H1 (cell line): ENCODE results near the gene LIN37. TPM values are rescaled to one million over a fixed set of nuclear protein-coding genes. Genes with fewer than 3 reads are reported as not detected.

Experiments
- CTCF ChIA-PET: fragments of 300-600 bp; sonication (Branson Sonifier 250); formaldehyde crosslinking; loops from one replicate; lab custom pipeline; 2021; ENCODE audit not compliant: partially characterized antibody; lab: Charles Lee
- POLR2A ChIA-PET: fragments of 300-600 bp; sonication (Branson Sonifier 250); formaldehyde crosslinking; loops from one replicate; lab custom pipeline; 2021; ENCODE audit warnings: inconsistent platforms; ENCODE audit not compliant: partially characterized antibody; lab: Charles Lee
- DNase-seq, 2 experiments: peaks; one replicate each; pipeline versions ENCODE4 v3.0.0 to v3.0.0-alpha.2; 2010 to 2022; ENCODE audit warnings: low spot score in 2 of 2, low read depth in 1 of 2, mixed read lengths in 1 of 2
- FAIRE-seq: peaks from 2 replicates; lab custom pipeline; 2011; peaks lifted over from hg19 to GRCh38; lab: Jason Lieb, UNC
- H2AFZ ChIP-seq: 2 replicates; pipeline ENCODE4 v1.8.1; 2012; ENCODE audit warnings: low read length, inconsistent platforms
- H2AK5ac ChIP-seq: 2 replicates; pipeline ENCODE4 v1.6.1; 2013; ENCODE audit warnings: low read depth, low read length
- H2BK120ac ChIP-seq: replicated peaks from 2 replicates; pipeline ENCODE3; 2013; ENCODE audit warnings: low read depth, low read length, inconsistent platforms
- H2BK12ac ChIP-seq: 2 replicates; pipeline ENCODE4 v1.6.1; 2013; ENCODE audit warnings: low read depth, low read length
- H2BK15ac ChIP-seq: 2 replicates; pipeline ENCODE4 v1.6.1; 2013; ENCODE audit warnings: low read length
- H2BK20ac ChIP-seq: 2 replicates; pipeline ENCODE4 v1.6.1; 2013; ENCODE audit warnings: low read length
- H2BK5ac ChIP-seq: 2 replicates; pipeline ENCODE4 v1.6.1; 2013; ENCODE audit warnings: low read depth, low read length
- H3K14ac ChIP-seq: 2 replicates; pipeline ENCODE4 v1.6.1; 2013; ENCODE audit warnings: inconsistent platforms; ENCODE audit not compliant: insufficient read length
- H3K18ac ChIP-seq: 2 replicates; pipeline ENCODE4 v1.6.1; 2013; ENCODE audit warnings: low read length; ENCODE audit errors: extremely low read depth
- H3K23ac ChIP-seq: 2 replicates; pipeline ENCODE4 v1.6.1; 2013; ENCODE audit warnings: inconsistent platforms; ENCODE audit not compliant: insufficient read length
- H3K23me2 ChIP-seq: 2 replicates; pipeline ENCODE4 v1.6.1; 2013; ENCODE audit warnings: low read depth, low read length
- H3K27ac ChIP-seq: 2 replicates; pipeline ENCODE4 v1.6.1; 2011; ENCODE audit warnings: low read depth, low read length, inconsistent platforms
- H3K27me3 ChIP-seq, 4 experiments: replicated peaks in 1 of 4; 1 replicate in 1 of 4; 2 replicates in 3 of 4; pipeline versions ENCODE4 v1.6.1 to v1.8.1; 2011 to 2013; ENCODE audit warnings: low read length in 3 of 4, mild to moderate bottlenecking in 3 of 4, inconsistent platforms in 2 of 4, mixed read lengths in 2 of 4, moderate library complexity in 1 of 4; ENCODE audit not compliant: control insufficient read depth in 3 of 4, insufficient read depth in 3 of 4; ENCODE audit errors: extremely low read depth in 1 of 4
- H3K36me3 ChIP-seq, 4 experiments: 2 replicates each; pipeline versions ENCODE4 v1.6.1 to v1.8.1; 2011 to 2013; ENCODE audit warnings: mild to moderate bottlenecking in 4 of 4, low read length in 3 of 4, moderate library complexity in 2 of 4, control low read depth in 1 of 4, inconsistent platforms in 1 of 4; ENCODE audit not compliant: insufficient read depth in 4 of 4, control insufficient read depth in 2 of 4
- H3K4ac ChIP-seq: replicated peaks from 2 replicates; pipeline ENCODE3; 2013; ENCODE audit warnings: low read length, low read depth, mixed read lengths, inconsistent platforms; ENCODE audit not compliant: insufficient read length
- H3K4me1 ChIP-seq, 4 experiments: replicated peaks in 1 of 4; 1 replicate in 1 of 4; 2 replicates in 3 of 4; pipeline versions ENCODE4 v1.6.1 to v1.8.1; 2011 to 2013; ENCODE audit warnings: low read length in 3 of 4, inconsistent platforms in 2 of 4, mixed read lengths in 1 of 4; ENCODE audit not compliant: insufficient read depth in 4 of 4, control insufficient read depth in 3 of 4
- H3K4me2 ChIP-seq, 2 experiments: 2 replicates each; pipeline versions ENCODE4 v1.6.1 to v1.8.1; 2011 to 2013; ENCODE audit warnings: low read depth in 2 of 2, low read length in 2 of 2, control low read depth in 1 of 2, inconsistent platforms in 1 of 2, mild to moderate bottlenecking in 1 of 2; ENCODE audit not compliant: insufficient read depth in 1 of 2
- H3K4me3 ChIP-seq, 4 experiments: fragments of 200-600, 300-600 bp in 1 of 4; sonication (generic), shearing (Covaris generic), sonication (Bioruptor Twin) in 1 of 4; 2 replicates each; pipeline versions ENCODE4 v1.5.1 to v1.8.1; 2011 to 2016; ENCODE audit warnings: low read length in 4 of 4, low read depth in 3 of 4, control low read depth in 2 of 4, inconsistent platforms in 2 of 4, mild to moderate bottlenecking in 2 of 4, mixed read lengths in 1 of 4, moderate library complexity in 1 of 4; ENCODE audit not compliant: insufficient read depth in 2 of 4; ENCODE audit errors: extremely low read depth in 1 of 4
- H3K56ac ChIP-seq: replicated peaks from 2 replicates; pipeline ENCODE3; 2013; ENCODE audit warnings: low read depth, mild to moderate bottlenecking, mixed read lengths, low read length, inconsistent platforms; ENCODE audit not compliant: insufficient read length
- H3K79me1 ChIP-seq: 2 replicates; pipeline ENCODE4 v1.6.1; 2013; ENCODE audit warnings: low read depth, low read length, control low read depth
- H3K79me2 ChIP-seq, 2 experiments: 2 replicates each; pipeline versions ENCODE4 v1.6.1 to v1.8.1; 2012 to 2013; ENCODE audit warnings: low read length in 2 of 2, mild to moderate bottlenecking in 2 of 2, inconsistent platforms in 1 of 2; ENCODE audit not compliant: insufficient read depth in 2 of 2, control insufficient read depth in 1 of 2
- H3K9ac ChIP-seq, 4 experiments: replicated peaks in 1 of 4; 1 replicate in 1 of 4; 2 replicates in 3 of 4; pipeline versions ENCODE4 v1.6.1 to v1.8.1; 2011 to 2013; ENCODE audit warnings: low read depth in 3 of 4, low read length in 3 of 4, control low read depth in 2 of 4, mild to moderate bottlenecking in 2 of 4, moderate library complexity in 2 of 4, inconsistent platforms in 1 of 4; ENCODE audit errors: extremely low read depth in 1 of 4
- H3K9me3 ChIP-seq, 2 experiments: 2 replicates each; pipeline versions ENCODE4 v1.6.1 to v1.8.1; 2012 to 2013; ENCODE audit warnings: mild to moderate bottlenecking in 2 of 2, moderate library complexity in 2 of 2, control low read depth in 1 of 2, inconsistent platforms in 1 of 2, low read depth in 1 of 2, low read length in 1 of 2, mixed read lengths in 1 of 2; ENCODE audit not compliant: insufficient read depth in 2 of 2
- H4K20me1 ChIP-seq, 2 experiments: replicated peaks in 1 of 2; 2 replicates each; pipeline versions ENCODE3 to v1.8.1; 2011 to 2013; ENCODE audit warnings: inconsistent platforms in 2 of 2, low read length in 2 of 2, mild to moderate bottlenecking in 1 of 2; ENCODE audit not compliant: insufficient read depth in 2 of 2, control insufficient read depth in 1 of 2
- H4K5ac ChIP-seq: 2 replicates; pipeline ENCODE4 v1.6.1; 2013; ENCODE audit warnings: low read length, low read depth, mixed read lengths, inconsistent platforms; ENCODE audit not compliant: insufficient read length
- H4K8ac ChIP-seq: 2 replicates; pipeline ENCODE4 v1.8.0; 2013; ENCODE audit warnings: mild to moderate bottlenecking, moderate library complexity, low read length, inconsistent platforms; ENCODE audit not compliant: insufficient read depth; ENCODE audit errors: extremely low read depth
- H4K91ac ChIP-seq: replicated peaks from 2 replicates; pipeline ENCODE3; 2013; ENCODE audit warnings: low read length, mixed read lengths, inconsistent platforms; ENCODE audit not compliant: insufficient read length
- MAFK ChIP-seq: IDR thresholded peaks from 2 replicates; pipeline ENCODE4 v1.6.1; 2012; ENCODE audit warnings: low read depth, mild to moderate bottlenecking, improper control_type of control experiment, low read length
- POLR2AphosphoS5 ChIP-seq: IDR thresholded peaks from 2 replicates; pipeline ENCODE4 v1.6.1; 2011; ENCODE audit warnings: low read depth, low read length
- RAD21 ChIP-seq, 2 experiments: IDR thresholded peaks in 1 of 2; conservative IDR thresholded peaks in 1 of 2; 2 replicates each; pipeline ENCODE4 v1.6.1; 2011; ENCODE audit warnings: low read depth in 2 of 2, low read length in 2 of 2, improper control_type of control experiment in 1 of 2, inconsistent platforms in 1 of 2, mild to moderate bottlenecking in 1 of 2, moderate library complexity in 1 of 2
- TBP ChIP-seq: IDR thresholded peaks from 2 replicates; pipeline ENCODE4 v1.6.1; 2011; ENCODE audit warnings: low read depth, low read length, improper control_type of control experiment
- TCF12 ChIP-seq: IDR thresholded peaks from 2 replicates; pipeline ENCODE4 v1.6.1; 2011; ENCODE audit warnings: low read depth, mild to moderate bottlenecking, low read length
- WGBS, 2 experiments: shearing (Covaris generic) in 1 of 2; methylation state at CpG; one replicate each; pipeline versions ENCODE4 v1.1.6 to v1.1.7; 2013 to 2015; ENCODE audit warnings: low lambda C conversion rate in 2 of 2, mixed read lengths in 2 of 2, inconsistent platforms in 1 of 2, low coverage in 1 of 2, missing lambda C conversion rate in 1 of 2; ENCODE audit not compliant: insufficient replicate concordance in 2 of 2, insufficient coverage in 1 of 2, insufficient read length in 1 of 2; ENCODE audit errors: extremely low coverage in 1 of 2, missing lambda C conversion rate in 1 of 2; 5-methylcytosine and 5-hydroxymethylcytosine counted together
- polyA plus RNA-seq, 7 experiments: library from polyadenylated mRNA; depleted of rRNA in 3 of 7; stranded (reverse) in 5 of 7; unstranded in 2 of 7; fragments of >200 nt in 5 of 7; fragments of 200-250 nt in 2 of 7; gene quantifications; 1 replicate in 5 of 7; 2 replicates in 1 of 7; 4 replicates in 1 of 7; pipeline versions ENCODE4 v1.2.1 to v1.2.3, GENCODE V29; 2011 to 2013; ENCODE audit warnings: missing spikeins in 2 of 7, mixed read lengths in 2 of 7
- total RNA-seq: library from RNA; stranded (reverse); fragmentation: NEBNext Ultra II Directional; extraction: Animal tissue kit (Norgen Biotek cat#: 25700); gene quantifications from 2 replicates; pipeline ENCODE4 v1.2.1, GENCODE V29; 2021

LIN37 gene
- total and polyA plus RNA-seq, 2 of the 8 experiments (the other 6 are each of a cell fraction or from before 2014, with no cell fraction given): 3.8 to 9.8 TPM

DNA sequence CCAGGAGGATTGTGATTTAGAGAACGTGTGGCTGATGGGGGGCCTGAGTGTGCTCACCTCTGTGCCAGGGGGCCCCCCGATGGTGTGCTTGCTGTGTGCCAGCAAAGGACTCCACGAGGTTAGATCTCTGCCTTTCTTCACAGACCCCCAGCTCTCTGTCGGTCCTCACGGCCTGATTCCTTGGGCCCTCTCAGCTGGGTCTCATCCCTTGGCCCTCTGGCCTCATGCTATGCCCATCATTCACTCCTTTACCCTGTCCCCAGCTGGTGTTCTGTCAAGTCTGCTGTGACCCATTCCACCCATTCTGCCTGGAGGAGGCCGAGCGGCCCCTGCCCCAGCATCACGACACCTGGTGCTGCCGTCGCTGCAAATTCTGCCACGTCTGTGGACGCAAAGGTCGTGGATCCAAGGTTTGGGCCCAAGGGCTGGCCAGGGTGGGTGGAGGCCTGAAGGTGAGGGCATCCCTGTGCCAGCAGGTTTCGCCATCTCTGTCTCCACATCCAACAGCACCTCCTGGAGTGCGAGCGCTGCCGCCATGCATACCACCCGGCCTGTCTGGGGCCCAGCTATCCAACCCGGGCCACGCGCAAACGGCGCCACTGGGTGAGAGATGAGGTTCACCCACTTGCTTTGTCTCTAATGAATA lies 23.0 kb upstream of the LIN37 start:
- H3K36me3 ChIP-seq: peaks cover 48 to 74% (median 70%) of the 10 kb centered on the region in 4 experiments
- DNase-seq (no peak), FAIRE-seq (no peak)
- H3K4ac ChIP-seq: no peak overlapping the region
- H3K23me2 ChIP-seq: no peaks in the 10 kb centered on the region
- H3K4me2 ChIP-seq: no peak overlapping the region
- no peak for TF ChIP-seq MAFK
- no peak for TF ChIP-seq TCF12
- TF ChIP-seq TBP: no peak
- no peak for TF ChIP-seq RAD21 (IDR thresholded peaks at IDR 0.05 in 1 of 2, conservative IDR thresholded peaks at IDR 0.05 in 1 of 2; ENCODE audit: low read depth in 2 of 2, low read length in 2 of 2)
- TF ChIP-seq POLR2AphosphoS5: no peak
- peaks cover 5 to 15% of the 10 kb centered on the region in 2 experiments for H4K20me1 ChIP-seq
- 92% methylated on average over 18 of the region's 23 CpGs; no CpG with 5 or more reads in 1 of the 2 experiments for WGBS, 2 experiments
- ChIA-PET CTCF (interaction anchor here (0.5 to 11.8 kb wide), 3 partner anchors 13 to 33 kb away, joined by 3 to 80 read pairs (median 3); partner anchors contain the start of genes IGFLR1 and LIN37), POLR2A (interaction anchor here (1.0 to 6.1 kb wide), 2 partner anchors 11 to 15 kb away, joined by 3 to 39 read pairs; no protein-coding TSS in a partner anchor)
- no peak overlapping the region for H4K91ac ChIP-seq
- H3K4me3 ChIP-seq: no peak overlapping the region
- no peak overlapping the region for H3K27ac ChIP-seq
- H3K4me1 ChIP-seq: no peaks in the 10 kb centered on the region
- no peaks in the 10 kb centered on the region for H3K9me3 ChIP-seq
- H4K8ac ChIP-seq: no peak overlapping the region
- no peak overlapping the region for H2BK120ac ChIP-seq
- H2AFZ ChIP-seq: no peak overlapping the region
- H3K27me3 ChIP-seq: no peaks in the 10 kb centered on the region
- H3K9ac ChIP-seq: no peak overlapping the region
- no peaks in the 10 kb centered on the region; a peak in 1 of 4 replicates for H3K79me2 ChIP-seq
- H3K14ac ChIP-seq: no peak overlapping the region
- no peak overlapping the region for H2BK20ac ChIP-seq
- no peak overlapping the region for H2BK15ac ChIP-seq
- no peak overlapping the region for H2AK5ac ChIP-seq
- H4K5ac ChIP-seq: no peak overlapping the region
- H2BK12ac ChIP-seq: no peak overlapping the region
- no peak overlapping the region for H3K56ac ChIP-seq
- no peaks in the 10 kb centered on the region; the same call in 1 of the 2 replicates for H3K79me1 ChIP-seq
- H3K18ac ChIP-seq: no peak overlapping the region
- no peak overlapping the region for H3K23ac ChIP-seq
- H2BK5ac ChIP-seq: no peak overlapping the region
